Measurements from ENCODE around the gene YWHAE.

Gene YWHAE

GRCh38 chr17:1347589-1348323, 52.3 kb downstream of the YWHAE start:
- TF ChIP-seq POLR2AphosphoS5 (IDR thresholded peaks at IDR 0.05; ENCODE audit: low read depth, low read length), result no peak
- no peak for TF ChIP-seq SPI1 (IDR thresholded peaks at IDR 0.05; ENCODE audit: low read depth, low read length)
- no peak; the same call in 1 of the 2 replicates for TF ChIP-seq POLR2A (IDR thresholded peaks at IDR 0.05; ENCODE audit: low read depth, low read length)
- TF ChIP-seq PAX5 (IDR thresholded peaks at IDR 0.05; ENCODE audit: insufficient read depth, low read length, severe bottlenecking), result no peak
- TF ChIP-seq TAF1 (IDR thresholded peaks at IDR 0.05; ENCODE audit: low read depth, low read length), result no peak
- no peak for TF ChIP-seq POU2F2 (IDR thresholded peaks at IDR 0.05; ENCODE audit: low read depth, low read length)
- no peak for DNase-seq (ENCODE audit: insufficient read length, low spot score)
- FAIRE-seq, result peak; percentile 28

DNA sequence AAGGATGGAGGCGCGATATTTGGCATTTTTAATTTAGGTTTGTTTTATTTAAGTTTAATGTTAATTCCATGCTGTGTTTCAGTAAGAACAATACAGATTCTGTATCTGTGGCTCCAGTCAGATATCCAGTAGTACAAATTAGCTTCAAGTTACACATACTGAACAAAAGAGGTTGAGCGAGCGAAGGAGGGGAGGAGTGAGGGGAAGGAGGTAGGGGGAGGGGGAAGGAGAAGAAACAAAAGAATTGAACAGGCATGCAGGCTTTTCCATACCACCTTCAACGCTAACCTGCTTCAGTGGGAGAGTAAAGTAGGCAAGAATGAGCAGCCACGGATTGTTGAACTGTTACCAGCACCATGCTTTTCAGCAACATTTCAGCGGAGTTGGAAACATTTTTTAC, 55.5 kb downstream of the YWHAE start:
- TF ChIP-seq POU2F2 (IDR thresholded peaks at IDR 0.05; ENCODE audit: low read depth, low read length) (no peak), TAF1 (IDR thresholded peaks at IDR 0.05; ENCODE audit: low read depth, low read length) (no peak), PAX5 (IDR thresholded peaks at IDR 0.05; ENCODE audit: insufficient read depth, low read length, severe bottlenecking) (no peak)
- FAIRE-seq, result no peak
- no peak for DNase-seq (ENCODE audit: insufficient read length, low spot score)

- FAIRE-seq (no peak), DNase-seq (ENCODE audit: insufficient read length, low spot score) (no peak)
- no peak for TF ChIP-seq PAX5 (IDR thresholded peaks at IDR 0.05; ENCODE audit: insufficient read depth, low read length, severe bottlenecking)
Measured at GRCh38 chr17:1343554-1343953, 56.5 kb downstream of the YWHAE start.

DNA sequence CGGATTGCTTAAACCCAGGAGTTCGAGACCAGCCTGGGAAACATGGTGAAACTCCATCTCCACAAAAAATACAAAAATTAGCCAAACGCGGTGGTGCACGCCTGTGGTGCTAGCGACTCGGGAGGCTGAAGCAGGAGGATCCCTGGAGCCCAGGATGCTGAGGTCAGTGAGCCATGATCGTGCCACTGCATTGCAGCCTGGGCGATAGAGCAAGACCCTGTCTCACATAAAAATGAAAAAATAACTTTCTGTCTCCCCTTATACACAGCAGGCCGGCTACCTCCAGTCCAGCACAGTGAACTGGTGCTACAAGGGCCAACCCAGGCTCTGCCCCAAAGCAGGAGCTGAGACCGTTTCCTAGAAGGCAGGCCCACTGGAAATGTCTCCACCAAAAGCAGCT, 59.7 kb downstream of the YWHAE start:
- no peak for TF ChIP-seq SPI1 (IDR thresholded peaks at IDR 0.05; ENCODE audit: low read depth, low read length)
- TF ChIP-seq POLR2AphosphoS5 (IDR thresholded peaks at IDR 0.05; ENCODE audit: low read depth, low read length), result no peak
- no peak for TF ChIP-seq POLR2A (IDR thresholded peaks at IDR 0.05; ENCODE audit: low read depth, low read length)
- TF ChIP-seq TAF1 (IDR thresholded peaks at IDR 0.05; ENCODE audit: low read depth, low read length), result no peak
- TF ChIP-seq PAX5 (IDR thresholded peaks at IDR 0.05; ENCODE audit: insufficient read depth, low read length, severe bottlenecking), result no peak
- no peak for TF ChIP-seq POU2F2 (IDR thresholded peaks at IDR 0.05; ENCODE audit: low read depth, low read length)
- no peak for DNase-seq (ENCODE audit: insufficient read length, low spot score)
- FAIRE-seq, result no peak

- TF ChIP-seq PAX5 (IDR thresholded peaks at IDR 0.05; ENCODE audit: insufficient read depth, low read length, severe bottlenecking), result no peak
- no peak for TF ChIP-seq POU2F2 (IDR thresholded peaks at IDR 0.05; ENCODE audit: low read depth, low read length)
- no peak for TF ChIP-seq POLR2AphosphoS5 (IDR thresholded peaks at IDR 0.05; ENCODE audit: low read depth, low read length)
- TF ChIP-seq POLR2A (IDR thresholded peaks at IDR 0.05; ENCODE audit: low read depth, low read length), result no peak
- no peak for FAIRE-seq
- no peak for DNase-seq (ENCODE audit: insufficient read length, low spot score)
Measured at GRCh38 chr17:1331708-1332107, 68.3 kb downstream of the YWHAE start.

GRCh38 chr17:1329745-1330343, 70.2 kb downstream of the YWHAE start:
- DNase-seq (ENCODE audit: insufficient read length, low spot score) (no peak), FAIRE-seq (no peak)
- TF ChIP-seq TAF1 (IDR thresholded peaks at IDR 0.05; ENCODE audit: low read depth, low read length) (no peak), SPI1 (IDR thresholded peaks at IDR 0.05; ENCODE audit: low read depth, low read length) (no peak), PAX5 (IDR thresholded peaks at IDR 0.05; ENCODE audit: insufficient read depth, low read length, severe bottlenecking) (no peak), POLR2AphosphoS5 (IDR thresholded peaks at IDR 0.05; ENCODE audit: low read depth, low read length) (no peak), POU2F2 (IDR thresholded peaks at IDR 0.05; ENCODE audit: low read depth, low read length) (no peak), POLR2A (IDR thresholded peaks at IDR 0.05; ENCODE audit: low read depth, low read length) (no peak)

DNA sequence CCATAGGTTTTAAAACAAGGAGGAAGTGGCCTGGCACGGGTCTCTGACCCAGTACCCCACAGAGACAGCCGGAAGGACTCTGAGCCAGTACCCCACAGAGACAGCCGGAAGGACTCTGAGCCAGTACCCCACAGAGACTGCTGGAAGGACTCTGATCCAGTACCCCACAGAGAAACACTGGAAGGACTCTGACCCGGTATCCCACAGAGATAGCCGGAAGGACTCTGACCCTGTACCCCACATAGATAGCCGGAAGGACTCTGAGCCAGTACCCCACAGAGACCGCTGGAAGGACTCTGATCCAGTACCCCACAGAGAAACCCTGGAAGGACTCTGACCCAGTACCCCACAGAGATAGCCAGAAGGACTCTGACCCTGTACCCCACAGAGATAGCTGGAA, 71.6 kb downstream of the YWHAE start:
- no peak for FAIRE-seq
- no peak for DNase-seq (ENCODE audit: insufficient read length, low spot score)
- TF ChIP-seq TAF1 (IDR thresholded peaks at IDR 0.05; ENCODE audit: low read depth, low read length) (no peak), POLR2A (IDR thresholded peaks at IDR 0.05; ENCODE audit: low read depth, low read length) (no peak), POLR2AphosphoS5 (IDR thresholded peaks at IDR 0.05; ENCODE audit: low read depth, low read length) (no peak), POU2F2 (IDR thresholded peaks at IDR 0.05; ENCODE audit: low read depth, low read length) (no peak), PAX5 (IDR thresholded peaks at IDR 0.05; ENCODE audit: insufficient read depth, low read length, severe bottlenecking) (no peak), SPI1 (IDR thresholded peaks at IDR 0.05; ENCODE audit: low read depth, low read length) (no peak)

- no peak for FAIRE-seq
- DNase-seq (ENCODE audit: insufficient read length, low spot score), result no peak
- no peak for TF ChIP-seq TAF1 (IDR thresholded peaks at IDR 0.05; ENCODE audit: low read depth, low read length)
- no peak for TF ChIP-seq PAX5 (IDR thresholded peaks at IDR 0.05; ENCODE audit: insufficient read depth, low read length, severe bottlenecking)
- TF ChIP-seq POLR2A (IDR thresholded peaks at IDR 0.05; ENCODE audit: low read depth, low read length), result no peak
Measured at GRCh38 chr17:1325766-1326165, 74.3 kb downstream of the YWHAE start.

DNA sequence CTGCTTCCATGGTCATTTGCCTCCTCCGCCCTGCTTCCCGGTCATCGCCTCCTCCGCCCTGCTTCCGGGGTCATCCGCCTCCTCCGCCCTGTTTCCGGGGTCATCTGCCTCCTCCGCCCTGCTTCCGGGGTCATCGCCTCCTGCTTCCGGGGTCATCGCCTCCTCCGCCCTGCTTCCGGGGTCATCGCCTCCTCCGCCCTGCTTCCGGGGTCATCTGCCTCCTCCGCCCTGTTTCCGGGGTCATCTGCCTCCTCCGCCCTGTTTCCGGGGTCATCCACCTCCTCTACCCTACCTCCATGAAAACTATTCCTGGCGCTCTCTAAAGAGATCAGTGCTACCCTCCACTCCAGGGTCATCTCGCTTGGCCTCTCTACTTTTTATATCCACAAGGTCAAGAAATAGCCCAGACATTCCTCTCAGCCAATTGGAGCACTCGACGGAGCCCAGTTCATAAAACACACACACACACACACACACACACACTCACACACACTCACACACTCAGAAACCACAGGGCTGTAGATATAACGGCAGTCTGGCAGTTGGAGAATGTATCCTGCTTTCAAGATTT, 75.7 kb downstream of the YWHAE start:
- FAIRE-seq, result no peak
- DNase-seq (ENCODE audit: insufficient read length, low spot score), result no peak
- no peak for TF ChIP-seq POLR2AphosphoS5 (IDR thresholded peaks at IDR 0.05; ENCODE audit: low read depth, low read length)
- TF ChIP-seq POLR2A (IDR thresholded peaks at IDR 0.05; ENCODE audit: low read depth, low read length), result no peak
- TF ChIP-seq SPI1 (IDR thresholded peaks at IDR 0.05; ENCODE audit: low read depth, low read length), result no peak
- no peak for TF ChIP-seq PAX5 (IDR thresholded peaks at IDR 0.05; ENCODE audit: insufficient read depth, low read length, severe bottlenecking)
- no peak for TF ChIP-seq TAF1 (IDR thresholded peaks at IDR 0.05; ENCODE audit: low read depth, low read length)
- no peak for TF ChIP-seq POU2F2 (IDR thresholded peaks at IDR 0.05; ENCODE audit: low read depth, low read length)

DNA sequence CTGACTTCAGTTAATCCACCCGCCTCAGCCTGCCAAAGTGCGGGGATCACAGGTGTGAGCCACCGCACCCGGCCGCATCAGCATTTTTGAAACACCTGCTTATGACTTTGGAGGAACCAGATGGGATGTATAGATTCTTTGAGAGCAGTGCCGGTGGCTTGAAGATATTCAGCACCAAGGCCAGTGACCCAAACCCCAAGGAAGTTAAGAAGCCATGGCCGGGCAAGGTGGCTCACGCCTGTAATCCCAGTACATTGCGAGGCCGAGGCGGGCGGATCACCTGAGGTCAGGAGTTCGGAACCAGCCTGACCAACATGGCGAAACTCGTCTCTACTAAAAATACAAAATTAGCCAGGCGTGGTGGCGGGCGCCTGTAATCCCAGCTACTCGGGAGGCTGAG, 76.7 kb downstream of the YWHAE start:
- DNase-seq (ENCODE audit: insufficient read length, low spot score) (no peak), FAIRE-seq (no peak)
- no peak for TF ChIP-seq TAF1 (IDR thresholded peaks at IDR 0.05; ENCODE audit: low read depth, low read length)
- no peak for TF ChIP-seq SPI1 (IDR thresholded peaks at IDR 0.05; ENCODE audit: low read depth, low read length)
- TF ChIP-seq PAX5 (IDR thresholded peaks at IDR 0.05; ENCODE audit: insufficient read depth, low read length, severe bottlenecking), result no peak
- TF ChIP-seq POU2F2 (IDR thresholded peaks at IDR 0.05; ENCODE audit: low read depth, low read length), result no peak
- TF ChIP-seq POLR2A (IDR thresholded peaks at IDR 0.05; ENCODE audit: low read depth, low read length), result no peak
- TF ChIP-seq POLR2AphosphoS5 (IDR thresholded peaks at IDR 0.05; ENCODE audit: low read depth, low read length), result no peak

Data from GM12891 (cell line).